Measurements from ENCODE around the gene SMOC2.

The SMOC2 gene, protein sequence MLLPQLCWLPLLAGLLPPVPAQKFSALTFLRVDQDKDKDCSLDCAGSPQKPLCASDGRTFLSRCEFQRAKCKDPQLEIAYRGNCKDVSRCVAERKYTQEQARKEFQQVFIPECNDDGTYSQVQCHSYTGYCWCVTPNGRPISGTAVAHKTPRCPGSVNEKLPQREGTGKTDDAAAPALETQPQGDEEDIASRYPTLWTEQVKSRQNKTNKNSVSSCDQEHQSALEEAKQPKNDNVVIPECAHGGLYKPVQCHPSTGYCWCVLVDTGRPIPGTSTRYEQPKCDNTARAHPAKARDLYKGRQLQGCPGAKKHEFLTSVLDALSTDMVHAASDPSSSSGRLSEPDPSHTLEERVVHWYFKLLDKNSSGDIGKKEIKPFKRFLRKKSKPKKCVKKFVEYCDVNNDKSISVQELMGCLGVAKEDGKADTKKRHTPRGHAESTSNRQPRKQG

GRCh38 chr6:168440520-168441433 lies at the start of gene SMOC2:
SMOC2 (plus strand) TSS chr6:168441184; CDS start chr6:168441371, 187 bp downstream.
- no peak for DNase-seq (ENCODE audit: low spot score)

GRCh38 chr6:168393126-168393870 lies 47.7 kb upstream of the SMOC2 start:
- no peak for DNase-seq (ENCODE audit: low spot score)

GRCh38 chr6:168394606-168395005 lies 46.4 kb upstream of the SMOC2 start:
- DNase-seq (ENCODE audit: low spot score) = no peak

DNA sequence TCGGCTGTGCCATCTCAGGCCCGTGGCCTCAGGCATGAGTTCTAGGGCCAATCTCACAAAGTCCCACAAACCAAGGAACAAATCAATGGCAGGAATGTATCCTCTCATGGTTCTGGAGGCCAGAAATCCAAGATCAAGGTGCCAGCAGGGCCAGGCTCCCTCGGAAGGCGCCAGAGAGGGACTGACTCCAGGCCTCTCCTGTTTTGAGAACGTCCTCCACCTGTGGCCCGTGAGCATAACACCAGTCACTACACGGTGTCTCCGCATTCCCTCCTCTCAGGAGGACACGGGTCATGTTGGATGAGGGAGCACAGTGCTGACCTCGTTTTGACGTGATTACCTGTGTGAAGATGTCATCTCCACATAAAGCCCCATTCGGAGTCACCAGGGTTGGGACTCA lies 45.0 kb upstream of the SMOC2 start:
- DNase-seq (ENCODE audit: low spot score) = no peak

DNA sequence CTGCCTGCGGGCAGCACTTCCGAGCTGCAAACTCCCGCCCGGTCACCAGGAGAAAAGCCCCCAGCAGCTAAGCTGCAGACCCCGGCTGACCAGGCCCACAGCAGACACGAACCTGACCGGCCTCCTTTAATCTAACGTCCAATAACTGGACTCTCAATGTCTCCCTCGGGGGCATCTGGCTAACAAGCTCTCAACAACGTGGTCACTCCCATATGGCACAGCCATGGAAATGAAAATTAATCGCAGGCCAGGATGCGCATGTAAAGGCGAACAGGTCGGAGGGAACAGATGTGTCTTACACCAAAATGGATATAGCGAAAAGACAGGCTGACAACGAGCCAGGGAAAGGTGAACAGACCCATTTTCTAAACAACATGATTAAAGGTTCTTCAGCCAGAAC lies 44.4 kb upstream of the SMOC2 start:
- DNase-seq (ENCODE audit: low spot score) = no peak

GRCh38 chr6:168397012-168397411 lies 44.0 kb upstream of the SMOC2 start:
- DNase-seq (ENCODE audit: low spot score) = no peak

GRCh38 chr6:168400037-168400436 lies 40.9 kb upstream of the SMOC2 start:
- DNase-seq (ENCODE audit: low spot score) = no peak

DNA sequence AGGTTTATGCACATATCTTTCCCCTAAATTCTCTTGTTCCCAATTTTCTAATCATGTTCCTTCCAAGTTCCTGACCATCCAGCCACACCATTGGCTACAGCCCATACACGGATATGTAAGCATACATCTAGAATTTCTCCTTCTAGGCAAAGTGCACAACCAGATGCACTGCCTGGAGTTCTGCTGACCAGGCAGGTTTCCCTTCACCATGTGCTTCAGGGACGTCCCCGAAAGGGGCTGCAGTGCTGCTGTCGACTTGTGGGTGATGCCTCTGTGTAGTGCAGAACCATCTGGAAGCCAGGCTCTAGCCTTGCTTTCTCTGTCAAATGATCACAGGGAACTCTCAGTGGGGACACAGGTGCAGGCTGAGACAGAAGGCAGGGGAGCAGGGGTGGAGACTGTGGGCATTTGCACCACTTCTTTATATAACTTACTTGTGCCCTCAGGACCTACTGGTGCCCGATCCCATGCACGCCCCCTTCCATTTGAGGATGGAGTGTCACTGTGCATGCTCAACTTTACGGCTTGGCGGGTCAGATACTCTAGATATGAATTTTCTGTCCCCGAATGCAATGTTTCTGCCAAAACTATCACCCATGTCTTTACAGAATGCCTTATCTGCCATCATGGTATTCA lies 37.5 kb upstream of the SMOC2 start:
- DNase-seq (ENCODE audit: low spot score) = no peak

DNA sequence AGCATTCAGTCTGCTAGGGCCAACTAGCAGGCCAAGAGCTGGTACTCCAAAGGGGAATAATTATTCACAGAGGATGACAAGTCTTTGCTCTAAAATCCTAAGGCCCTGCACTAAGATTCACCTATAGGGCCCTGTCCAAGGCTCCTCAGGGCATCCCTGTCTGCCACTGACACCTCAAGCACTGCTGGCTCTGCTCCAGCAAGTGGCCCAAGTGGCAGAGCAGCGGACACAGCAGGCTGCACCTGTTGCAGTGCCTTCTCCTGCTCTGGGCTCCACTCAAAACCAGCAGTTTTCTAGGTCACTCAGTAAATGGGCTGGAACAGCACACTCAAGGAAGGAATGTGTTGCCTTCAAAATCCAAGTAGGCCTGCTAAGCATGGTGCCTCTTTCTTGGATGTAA lies 36.4 kb upstream of the SMOC2 start:
- DNase-seq (ENCODE audit: low spot score) = no peak

GRCh38 chr6:168407842-168408241 lies 33.1 kb upstream of the SMOC2 start:
- no peak for DNase-seq (ENCODE audit: low spot score)

- DNase-seq (ENCODE audit: low spot score) = no peak
Measured at GRCh38 chr6:168408504-168409136, 32.4 kb upstream of the SMOC2 start.

DNA sequence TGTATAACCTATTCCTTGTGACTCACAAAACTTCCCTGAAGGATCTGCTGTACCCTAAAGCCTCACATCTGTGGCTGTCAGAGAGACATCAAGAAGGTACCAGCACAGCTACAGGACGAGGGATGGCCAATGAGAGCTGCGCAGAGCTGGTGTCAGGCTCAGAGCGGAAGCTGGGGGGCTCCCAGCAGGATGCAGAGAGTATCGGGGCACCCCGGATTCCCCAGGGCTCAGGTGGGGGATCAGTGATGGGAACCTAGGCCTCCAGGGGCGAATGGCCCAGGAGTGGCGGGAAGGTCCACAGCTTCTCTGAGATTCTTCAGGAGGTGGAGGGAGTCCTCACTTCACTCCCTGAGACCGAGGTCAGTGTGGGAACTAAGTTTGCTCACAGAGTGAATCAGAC lies 30.9 kb upstream of the SMOC2 start:
- no peak for DNase-seq (ENCODE audit: low spot score)

DNA sequence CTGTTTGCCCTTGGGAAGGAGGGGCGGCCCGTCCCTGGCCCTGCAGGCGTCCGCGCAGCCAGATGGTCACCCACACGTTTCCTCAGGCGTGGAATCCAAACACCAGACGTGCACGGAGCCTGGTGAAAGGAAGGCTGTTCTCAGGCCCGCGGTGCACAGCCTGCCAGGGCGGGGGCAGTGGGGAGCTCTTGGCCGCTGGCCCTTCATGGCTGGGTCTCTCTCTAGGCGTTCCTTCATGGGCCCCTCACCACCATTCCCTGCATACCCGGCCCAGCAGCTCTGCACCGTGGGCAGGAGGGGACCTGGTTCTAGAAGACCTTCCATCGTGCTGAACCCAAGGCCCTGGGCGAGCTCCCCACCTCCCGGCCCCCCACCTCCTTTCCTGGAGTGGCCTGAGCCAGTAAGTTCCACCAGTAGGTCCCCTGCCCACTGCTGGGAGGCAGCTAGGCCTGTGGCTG lies 30.4 kb upstream of the SMOC2 start:
- no peak for DNase-seq (ENCODE audit: low spot score)

DNA sequence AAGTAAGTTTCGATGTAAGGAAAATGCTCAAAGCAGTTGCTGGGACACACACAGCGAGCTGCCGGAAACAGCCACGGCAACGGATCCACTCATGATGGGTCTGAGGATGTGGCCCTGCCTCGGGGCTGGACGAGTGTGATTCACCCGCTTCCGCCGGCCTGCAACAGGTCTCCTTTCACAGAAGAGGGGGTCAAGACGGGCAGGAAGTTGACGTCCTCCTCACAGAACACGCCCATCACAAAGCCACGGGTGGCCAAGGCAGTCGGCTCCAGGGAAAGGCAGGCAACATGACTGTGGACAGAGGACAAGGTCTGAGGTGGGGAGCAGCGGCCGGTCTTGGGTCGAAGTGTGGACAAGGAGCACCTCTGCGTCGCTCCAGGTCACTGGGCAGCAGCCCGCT lies 29.9 kb upstream of the SMOC2 start:
- DNase-seq (ENCODE audit: low spot score) = no peak

GRCh38 chr6:168411793-168412192 lies 29.2 kb upstream of the SMOC2 start:
- no peak for DNase-seq (ENCODE audit: low spot score)

DNA sequence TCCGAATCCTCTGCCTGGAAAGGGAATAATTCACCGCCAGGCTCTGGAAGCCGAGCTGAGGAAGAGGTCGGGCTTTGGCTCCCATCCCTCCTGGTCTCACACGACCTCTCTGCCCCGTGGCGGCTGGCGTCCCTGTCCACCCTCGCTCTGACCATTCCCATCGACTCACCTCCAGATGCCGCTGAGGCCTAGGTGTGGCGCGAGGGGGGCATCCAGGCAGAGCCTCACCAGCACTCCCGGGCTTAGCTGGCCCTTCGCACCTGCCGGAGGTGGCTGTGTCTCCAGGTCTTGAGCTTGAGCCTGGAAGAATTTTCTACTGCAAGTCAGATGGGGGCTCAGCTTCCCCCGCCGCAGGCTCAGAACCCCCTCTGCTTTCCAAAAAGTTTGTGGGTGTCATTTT lies 28.5 kb upstream of the SMOC2 start:
- DNase-seq (ENCODE audit: low spot score) = no peak

GRCh38 chr6:168413018-168413720 lies 27.8 kb upstream of the SMOC2 start:
- DNase-seq (ENCODE audit: low spot score) = no peak

- no peak for DNase-seq (ENCODE audit: low spot score)
Measured at GRCh38 chr6:168413856-168414255, 27.1 kb upstream of the SMOC2 start.

DNA sequence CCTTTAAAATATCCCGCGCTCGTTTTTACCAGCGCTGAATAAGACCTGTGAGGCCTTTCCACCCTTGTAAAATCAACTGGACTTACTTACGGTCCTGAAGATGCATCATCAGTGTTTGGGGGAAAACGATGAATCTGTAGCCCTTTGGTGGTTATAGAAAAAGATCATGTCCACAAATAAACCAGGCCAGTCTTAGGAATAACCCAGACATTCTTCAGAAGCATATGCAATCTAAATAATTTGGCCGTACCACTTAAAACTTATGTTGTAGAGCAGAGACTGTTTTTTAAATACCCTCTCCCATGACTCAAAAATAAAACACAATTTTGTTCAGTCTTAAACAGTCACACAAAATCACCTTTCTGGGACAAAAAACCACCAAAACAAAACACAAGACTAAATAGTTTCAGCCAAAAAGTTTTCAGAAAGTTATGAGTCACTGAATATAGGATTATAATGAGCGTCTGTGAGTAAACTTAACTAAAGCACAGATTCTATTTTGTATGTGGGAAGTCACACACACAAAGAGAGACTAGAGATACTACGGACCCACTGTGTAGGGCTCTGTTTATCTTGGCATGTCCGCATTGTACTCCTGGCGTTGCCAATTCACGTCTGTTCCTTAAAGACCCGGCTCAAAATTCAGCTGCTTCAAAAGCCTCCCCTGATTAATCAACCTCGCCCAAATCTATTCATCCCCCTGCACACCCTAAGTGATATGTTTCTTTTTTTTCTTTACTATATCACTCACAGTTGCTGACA lies 26.5 kb upstream of the SMOC2 start:
- DNase-seq (ENCODE audit: low spot score) = no peak
